K562 (cell line): ENCODE results near the gene PITPNB. TPM values are rescaled to one million over a fixed set of nuclear protein-coding genes. Genes with fewer than 3 reads are reported as not detected.

ENCODE experiments used
- ATAC-seq: fragments of 200-7000 bp; cut with Tn5 transposase; 3 replicates; pipeline ENCODE4 v1.9.1; 2020; ENCODE audit warnings: moderate library complexity
- BruUV-seq: library from RNA; stranded (reverse); fragments of 400-500 nt; replicated peaks from 2 replicates; lab custom pipeline; 2021; lab: Mats Ljungman, UMichigan
- CTCF ChIA-PET: fragments of 300-600 bp; formaldehyde crosslinking; extraction: SDS; loops from one replicate; lab custom pipeline; 2021; ENCODE audit warnings: low intra/inter-chr PET ratio; lab: Yijun Ruan, JAX
- POLR2A ChIA-PET: fragments of 300-600, 350-650 bp; sonication (Branson Sonifier 250); formaldehyde crosslinking; extraction: SDS; loops from one replicate; lab custom pipeline; 2021; ENCODE audit warnings: antibody characterized with exemption, inconsistent platforms; lab: Yijun Ruan, JAX
- DNase-seq, 4 experiments: peaks; one replicate each; pipeline versions ENCODE4 v3.0.0 to v3.0.0-alpha.2; 2011 to 2018; ENCODE audit warnings: low spot score in 3 of 4, mixed read lengths in 3 of 4; ENCODE audit errors: extremely low read depth in 1 of 4
- FAIRE-seq: peaks from 2 replicates; lab custom pipeline; 2011; peaks lifted over from hg19 to GRCh38; lab: Jason Lieb, UNC
- H2AFZ ChIP-seq: 2 replicates; pipeline ENCODE4 v1.6.0; 2011; ENCODE audit warnings: low read depth, low read length, control low read depth, inconsistent platforms
- H3K27ac ChIP-seq: fragments of 200-600 bp; 3 replicates; pipeline ENCODE4 v1.8.0; 2011; ENCODE audit warnings: low read depth, mild to moderate bottlenecking, control low read depth, inconsistent platforms, low read length, moderate library complexity, mixed read lengths; ENCODE audit errors: extremely low read depth
- H3K27me3 ChIP-seq, 2 experiments: fragments of 300-600 bp in 1 of 2; 2 replicates in 1 of 2; 3 replicates in 1 of 2; pipeline versions ENCODE4 v1.6.0 to v1.8.0; 2011; ENCODE audit warnings: inconsistent platforms in 2 of 2, low read length in 2 of 2, mild to moderate bottlenecking in 1 of 2, mixed read lengths in 1 of 2, moderate library complexity in 1 of 2; ENCODE audit not compliant: control insufficient read depth in 2 of 2, insufficient read depth in 2 of 2
- H3K36me3 ChIP-seq: fragments of 300-600 bp; 3 replicates; pipeline ENCODE4 v1.8.0; 2011; ENCODE audit warnings: mild to moderate bottlenecking, low read length, inconsistent platforms; ENCODE audit not compliant: control insufficient read depth, insufficient read depth
- H3K4me1 ChIP-seq, 2 experiments: fragments of 200-600 bp in 1 of 2; replicated peaks in 1 of 2; 2 replicates in 1 of 2; 3 replicates in 1 of 2; pipeline versions ENCODE4 v1.5.1 to v1.8.0; 2011; ENCODE audit warnings: inconsistent platforms in 2 of 2, low read length in 2 of 2, mild to moderate bottlenecking in 1 of 2, mixed read lengths in 1 of 2, moderate library complexity in 1 of 2; ENCODE audit not compliant: control insufficient read depth in 2 of 2, insufficient read depth in 2 of 2
- H3K4me2 ChIP-seq: 2 replicates; pipeline ENCODE4 v1.6.1; 2011; ENCODE audit warnings: low read length, control low read depth, inconsistent platforms, mixed read lengths; ENCODE audit not compliant: insufficient read depth
- H3K4me3 ChIP-seq: fragments of 200-600 bp; sonication (generic), shearing (Covaris generic); 2 replicates; pipeline ENCODE4 v1.5.1; 2016; ENCODE audit warnings: control low read depth, inconsistent platforms
- H3K79me2 ChIP-seq: fragments of 200-600 bp; 3 replicates; pipeline ENCODE4 v1.8.0; 2011; ENCODE audit warnings: low read length, inconsistent platforms; ENCODE audit not compliant: control insufficient read depth, insufficient read depth
- H3K9ac ChIP-seq, 2 experiments: 2 replicates each; pipeline versions ENCODE4 v1.6.0 to v1.6.1; 2011; ENCODE audit warnings: low read depth in 2 of 2, low read length in 2 of 2, control low read depth in 1 of 2, inconsistent platforms in 1 of 2, mild to moderate bottlenecking in 1 of 2, mixed read lengths in 1 of 2; ENCODE audit not compliant: insufficient read depth in 1 of 2
- H3K9me1 ChIP-seq: one replicate; pipeline ENCODE4 v1.6.0; 2011; ENCODE audit warnings: inconsistent platforms, mild to moderate bottlenecking, low read length, moderate library complexity; ENCODE audit not compliant: control insufficient read depth, insufficient read depth
- H3K9me3 ChIP-seq: replicated peaks from 2 replicates; pipeline ENCODE4 v1.5.1; 2011; ENCODE audit warnings: low read depth, low read length, inconsistent platforms; ENCODE audit not compliant: control insufficient read depth, insufficient read depth
- H4K20me1 ChIP-seq: replicated peaks from 2 replicates; pipeline ENCODE4 v1.6.1; 2011; ENCODE audit warnings: low read length, inconsistent platforms, mixed read lengths; ENCODE audit not compliant: control insufficient read depth, insufficient read depth
- ADNP ChIP-seq: fragments of 200-800 bp; sonication (Bioruptor generic); IDR thresholded peaks from 2 replicates; pipeline ENCODE4 v1.6.1; 2016; ENCODE audit warnings: missing genetic modification characterization, missing compliant biosample characterization
- BACH1 ChIP-seq: fragments of 200-800 bp; sonication (Bioruptor generic); IDR thresholded peaks from 2 replicates; pipeline ENCODE4 v1.6.1; 2016; ENCODE audit warnings: missing genetic modification characterization, missing compliant biosample characterization
- CBX1 ChIP-seq: sonication (generic); IDR thresholded peaks from 2 replicates; pipeline ENCODE4 v1.6.1; 2016; ENCODE audit warnings: antibody characterized with exemption, low read depth, mild to moderate bottlenecking
- CHD4 ChIP-seq: fragments of 200-600 bp; sonication (generic); IDR thresholded peaks from 3 replicates; pipeline ENCODE4 v1.6.1; 2012; ENCODE audit warnings: low read depth, mild to moderate bottlenecking, mixed read lengths, low read length, inconsistent platforms; ENCODE audit not compliant: insufficient read depth, insufficient replicate concordance, poor library complexity, severe bottlenecking
- CREB1 ChIP-seq, 2 experiments: sonication (generic) in 1 of 2; formaldehyde crosslinking in 1 of 2; IDR thresholded peaks; 2 replicates each; pipeline versions ENCODE4 v1.6.1 to v1.8.0; 2012 to 2022; ENCODE audit warnings: inconsistent platforms in 1 of 2, mild to moderate bottlenecking in 1 of 2, missing genetic modification reagents in 1 of 2, moderate library complexity in 1 of 2
- FOXJ2 ChIP-seq: fragments of 200-800 bp; sonication (Bioruptor generic); IDR thresholded peaks from 2 replicates; pipeline ENCODE4 v1.6.1; 2016; ENCODE audit warnings: missing genetic modification characterization, missing compliant biosample characterization
- FOXP1 ChIP-seq: sonication (generic); formaldehyde crosslinking; IDR thresholded peaks from 2 replicates; pipeline ENCODE4 v1.8.0; 2022; ENCODE audit warnings: mild to moderate bottlenecking, missing genetic modification reagents
- GABPB1 ChIP-seq: sonication (generic); formaldehyde crosslinking; IDR thresholded peaks from 2 replicates; pipeline ENCODE4 v1.8.0; 2022; ENCODE audit warnings: mild to moderate bottlenecking, missing genetic modification reagents
- GABPB2 ChIP-seq: fragments of 250-450 bp; sonication (Bioruptor Pico); conservative IDR thresholded peaks from 2 replicates; pipeline ENCODE4 v1.5.1; 2021; ENCODE audit warnings: mild to moderate bottlenecking
- GATAD2A ChIP-seq: fragments of 450-650 bp; IDR thresholded peaks from 2 replicates; pipeline ENCODE4 v1.6.1; 2017
- RBM25 ChIP-seq: fragments of 200-400 bp; formaldehyde crosslinking; IDR thresholded peaks from 2 replicates; pipeline ENCODE4 v1.6.1; 2018; ENCODE audit warnings: low read length, low read depth, moderate library complexity; ENCODE audit not compliant: severe bottlenecking
- SREBF2 ChIP-seq: sonication (generic); formaldehyde crosslinking; IDR thresholded peaks from 2 replicates; pipeline ENCODE4 v1.4.0; 2020; ENCODE audit warnings: mild to moderate bottlenecking, missing genetic modification reagents
- STAG1 ChIP-seq: sonication (generic); formaldehyde crosslinking; IDR thresholded peaks from 2 replicates; pipeline ENCODE4 v1.5.0; 2020; ENCODE audit warnings: missing genetic modification reagents, borderline replicate concordance
- ZKSCAN1 ChIP-seq: fragments of 150-350 bp; IDR thresholded peaks from 2 replicates; pipeline ENCODE4 v1.6.1; 2016; ENCODE audit warnings: low read depth, low read length
- ZNF3 ChIP-seq: fragments of 250-450 bp; sonication (Bioruptor Pico); IDR thresholded peaks from 2 replicates; pipeline ENCODE4 v1.5.0; 2021; ENCODE audit warnings: mild to moderate bottlenecking, moderate library complexity
- WGBS: fragments of 100-300 bp; shearing (Covaris generic); methylation state at CpG from one replicate; pipeline ENCODE4 v1.1.6; 2016; ENCODE audit warnings: low coverage, mixed read lengths; ENCODE audit not compliant: insufficient coverage; ENCODE audit errors: missing lambda C conversion rate; 5-methylcytosine and 5-hydroxymethylcytosine counted together
- in situ Hi-C: fragments of 300-500 bp; cut with MboI; formaldehyde crosslinking; loops from 4 replicates; pipeline ENCODE4 v1.15.0; 2018; ENCODE audit warnings: inconsistent platforms, mixed read lengths
- intact Hi-C: fragments of 100-400 bp; cut with micrococcal nuclease; formaldehyde crosslinking; loops from 2 replicates; pipeline ENCODE4 v1.14.2; 2022
- polyA plus RNA-seq, 8 experiments: library from polyadenylated mRNA; depleted of rRNA in 4 of 8; stranded (reverse) in 5 of 8; unstranded in 3 of 8; fragments of >200 nt; fragmentation: Nextera tagmentation in 2 of 8; fragmentation: Illumina TruSeq in 1 of 8; extraction: Ambion mirVana in 2 of 8; extraction: Trizol in 1 of 8; gene quantifications; 2 replicates each; pipeline versions ENCODE4 v1.2.1 to v1.2.3, GENCODE V29; 2011 to 2014; ENCODE audit warnings: inconsistent platforms in 1 of 8, missing spikeins in 1 of 8
- total RNA-seq, 7 experiments: library from RNA; depleted of rRNA in 6 of 7; stranded (reverse); fragments of >200 nt in 6 of 7; fragmentation: Illumina TruSeq in 2 of 7; extraction: Trizol in 2 of 7; gene quantifications; 2 replicates each; pipeline versions ENCODE4 v1.2.1 to v1.2.3, GENCODE V29; 2011 to 2021; ENCODE audit warnings: low replicate concordance in 1 of 7
- TF ChIP-seq, protein P1 (sequence below): IDR thresholded peaks from 3 replicates; pipeline ENCODE4 v1.6.1; 2011; ENCODE audit warnings: borderline replicate concordance, mild to moderate bottlenecking; ENCODE audit not compliant: insufficient read length, insufficient read depth
- TF ChIP-seq, protein P2 (sequence below): fragments of 450-650 bp; conservative IDR thresholded peaks from 2 replicates; pipeline ENCODE4 v1.6.1; 2016; ENCODE audit warnings: missing genetic modification characterization, low read depth, mild to moderate bottlenecking, control low read depth, missing compliant biosample characterization

PITPNB gene
- total and polyA plus RNA-seq, 9 of the 15 experiments (the other 6 are each of a cell fraction or from before 2014, with no cell fraction given): 13.1 to 52.4 (median 34.7) TPM

DNA sequence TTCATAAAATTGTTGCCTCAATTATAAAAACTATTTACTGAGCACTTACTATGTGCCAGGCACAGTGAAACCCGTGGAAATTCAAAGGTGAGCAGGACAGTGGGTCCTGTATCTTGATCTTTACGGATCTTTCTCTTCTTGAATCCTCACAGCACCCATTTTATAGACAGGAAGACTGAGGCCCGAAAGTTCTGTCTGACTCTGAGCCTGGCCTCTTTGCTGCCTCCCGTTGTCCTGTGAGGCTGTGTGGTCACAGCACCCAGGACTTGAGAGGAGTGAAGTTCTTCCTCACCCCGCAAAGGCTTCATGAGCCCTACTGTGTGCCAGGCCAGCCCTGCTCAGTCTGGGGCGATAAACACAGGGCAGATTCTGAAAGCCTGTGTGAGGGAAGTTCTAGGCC lies 104.1 kb downstream of the PITPNB start:
- H3K4me1 ChIP-seq: peaks cover 0 to 6% of the 10 kb centered on the region in 2 experiments; a peak in 3 of 5 replicates
- no peak overlapping the region for H3K4me3 ChIP-seq
- H3K36me3 ChIP-seq: no peaks in the 10 kb centered on the region
- intact Hi-C loops (no loop called here), in situ Hi-C loops (loop anchor here (25.0 kb wide), 2 partner anchors 403 to 1053 kb away; no protein-coding TSS in a partner anchor)
- DNase-seq (no peak), ATAC-seq (no peak), FAIRE-seq (no peak)
- no peaks in the 10 kb centered on the region for H3K9me3 ChIP-seq
- H3K79me2 ChIP-seq: no peaks in the 10 kb centered on the region
- no peak overlapping the region for H3K27ac ChIP-seq
- H3K9ac ChIP-seq: no peak overlapping the region
- POLR2A ChIA-PET: no interaction called here
- no peaks in the 10 kb centered on the region for H3K9me1 ChIP-seq
- H3K27me3 ChIP-seq: peaks cover 0 to 9% of the 10 kb centered on the region in 2 experiments; a peak in 1 of 5 replicates
- H3K4me2 ChIP-seq: no peak overlapping the region
- TF ChIP-seq ZKSCAN1 (peak; percentile 90), GATAD2A (no peak), CREB1 (IDR thresholded peaks at IDR 0.05) (no peak), CREB1 (CRISPR knock-in tag; IDR thresholded peaks at IDR 0.05) (no peak), CHD4 (peak; percentile 22), ADNP (tag) (0 out of 2 replicates have a peak, but pooled peaks have one; percentile 15), GABPB2 (CRISPR knock-in tag) (no peak), GABPB1 (CRISPR knock-in tag) (no peak), CBX1 (no peak), STAG1 (CRISPR knock-in tag) (no peak), ZNF3 (no peak), SREBF2 (CRISPR knock-in tag) (no peak), FOXP1 (CRISPR knock-in tag) (no peak), FOXJ2 (tag) (no peak), RBM25 (peak; percentile 59), BACH1 (no peak)
- TF ChIP-seq, protein P1, sequence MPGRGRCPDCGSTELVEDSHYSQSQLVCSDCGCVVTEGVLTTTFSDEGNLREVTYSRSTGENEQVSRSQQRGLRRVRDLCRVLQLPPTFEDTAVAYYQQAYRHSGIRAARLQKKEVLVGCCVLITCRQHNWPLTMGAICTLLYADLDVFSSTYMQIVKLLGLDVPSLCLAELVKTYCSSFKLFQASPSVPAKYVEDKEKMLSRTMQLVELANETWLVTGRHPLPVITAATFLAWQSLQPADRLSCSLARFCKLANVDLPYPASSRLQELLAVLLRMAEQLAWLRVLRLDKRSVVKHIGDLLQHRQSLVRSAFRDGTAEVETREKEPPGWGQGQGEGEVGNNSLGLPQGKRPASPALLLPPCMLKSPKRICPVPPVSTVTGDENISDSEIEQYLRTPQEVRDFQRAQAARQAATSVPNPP: no peak
- TF ChIP-seq, protein P2, sequence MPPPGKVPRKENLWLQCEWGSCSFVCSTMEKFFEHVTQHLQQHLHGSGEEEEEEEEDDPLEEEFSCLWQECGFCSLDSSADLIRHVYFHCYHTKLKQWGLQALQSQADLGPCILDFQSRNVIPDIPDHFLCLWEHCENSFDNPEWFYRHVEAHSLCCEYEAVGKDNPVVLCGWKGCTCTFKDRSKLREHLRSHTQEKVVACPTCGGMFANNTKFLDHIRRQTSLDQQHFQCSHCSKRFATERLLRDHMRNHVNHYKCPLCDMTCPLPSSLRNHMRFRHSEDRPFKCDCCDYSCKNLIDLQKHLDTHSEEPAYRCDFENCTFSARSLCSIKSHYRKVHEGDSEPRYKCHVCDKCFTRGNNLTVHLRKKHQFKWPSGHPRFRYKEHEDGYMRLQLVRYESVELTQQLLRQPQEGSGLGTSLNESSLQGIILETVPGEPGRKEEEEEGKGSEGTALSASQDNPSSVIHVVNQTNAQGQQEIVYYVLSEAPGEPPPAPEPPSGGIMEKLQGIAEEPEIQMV (tag): no peak
- no peak overlapping the region for H2AFZ ChIP-seq
- no TSS peak for BruUV-seq
- 7% methylated on average over 6 of the region's 6 CpGs for WGBS
- CTCF ChIA-PET: no interaction called here
- H4K20me1 ChIP-seq: no peaks in the 10 kb centered on the region
